SK-N-SH treated with all-trans-retinoic acid at 6 μM for 48 hours (cell line): ENCODE data around the gene PARM1.

Experiments used
- ATAC-seq: fragments of 200-7000 bp; cut with Tn5 transposase; 3 replicates; pipeline ENCODE4 v1.9.1; 2020; ENCODE audit warnings: mild to moderate bottlenecking, moderate library complexity
- ARNTL ChIP-seq: fragments of 450-650 bp; formaldehyde crosslinking; IDR thresholded peaks from 2 replicates; pipeline ENCODE4 v1.5.0; 2020; ENCODE audit warnings: low read depth, mild to moderate bottlenecking, moderate library complexity, borderline replicate concordance
- BACH2 ChIP-seq: fragments of 250-450 bp; sonication (Bioruptor Pico); IDR thresholded peaks from 2 replicates; pipeline ENCODE4 v1.9.0; 2021; ENCODE audit warnings: mild to moderate bottlenecking, borderline replicate concordance
- CSDC2 ChIP-seq: fragments of 250-450 bp; sonication (Bioruptor Pico); IDR thresholded peaks from 2 replicates; pipeline ENCODE4 v1.5.0; 2020; ENCODE audit warnings: mild to moderate bottlenecking, moderate library complexity
- ESRRG ChIP-seq: fragments of 250-450 bp; sonication (Bioruptor Pico); IDR thresholded peaks from 2 replicates; pipeline ENCODE4 v1.6.1; 2021; ENCODE audit warnings: mild to moderate bottlenecking
- GLIS3 ChIP-seq: fragments of 250-450 bp; sonication (Bioruptor Pico); IDR thresholded peaks from 2 replicates; pipeline ENCODE4 v1.5.0; 2020; ENCODE audit warnings: mild to moderate bottlenecking, moderate library complexity
- ISL1 ChIP-seq: fragments of 250-450 bp; sonication (Bioruptor Pico); IDR thresholded peaks from 2 replicates; pipeline ENCODE4 v2.1.2; 2022; ENCODE audit warnings: mild to moderate bottlenecking, moderate library complexity
- OSR1 ChIP-seq: fragments of 250-450 bp; sonication (Bioruptor Pico); IDR thresholded peaks from 2 replicates; pipeline ENCODE4 v1.8.0; 2022; ENCODE audit warnings: moderate library complexity, mild to moderate bottlenecking, inconsistent platforms
- SNAI2 ChIP-seq: fragments of 250-450 bp; sonication (Bioruptor Pico); IDR thresholded peaks from 2 replicates; pipeline ENCODE4 v1.5.0; 2020; ENCODE audit warnings: mild to moderate bottlenecking, moderate library complexity
- TCF4 ChIP-seq: fragments of 250-450 bp; sonication (Bioruptor Pico); IDR thresholded peaks from 2 replicates; pipeline ENCODE4 v1.8.0; 2021; ENCODE audit warnings: mild to moderate bottlenecking, moderate library complexity, borderline replicate concordance
- ZFP3 ChIP-seq: fragments of 250-450 bp; sonication (Bioruptor Pico); IDR thresholded peaks from 2 replicates; pipeline ENCODE4 v1.5.0; 2020; ENCODE audit warnings: mild to moderate bottlenecking, moderate library complexity
- ZFP30 ChIP-seq: fragments of 450-650 bp; formaldehyde crosslinking; IDR thresholded peaks from 2 replicates; pipeline ENCODE4 v1.5.0; 2022; ENCODE audit warnings: mild to moderate bottlenecking, moderate library complexity
- ZNF565 ChIP-seq: fragments of 450-650 bp; formaldehyde crosslinking; conservative IDR thresholded peaks from 2 replicates; pipeline ENCODE4 v1.5.0; 2020; ENCODE audit warnings: low read depth, mild to moderate bottlenecking, moderate library complexity
- ZNF70 ChIP-seq: fragments of 450-650 bp; formaldehyde crosslinking; IDR thresholded peaks from 2 replicates; pipeline ENCODE4 v1.5.0; 2020; ENCODE audit warnings: mild to moderate bottlenecking, moderate library complexity
- ZNF8 ChIP-seq: fragments of 450-650 bp; formaldehyde crosslinking; IDR thresholded peaks from 2 replicates; pipeline ENCODE4 v1.5.0; 2020; ENCODE audit warnings: mild to moderate bottlenecking, moderate library complexity
- TF ChIP-seq, protein P1 (sequence below): fragments of 250-450 bp; sonication (Bioruptor Pico); IDR thresholded peaks from 2 replicates; pipeline ENCODE4 v1.8.0; 2020; ENCODE audit warnings: mild to moderate bottlenecking, moderate library complexity, borderline replicate concordance
- TF ChIP-seq, protein P2 (sequence below): fragments of 250-450 bp; sonication (Bioruptor Pico); IDR thresholded peaks from 2 replicates; pipeline ENCODE4 v1.5.1; 2020; ENCODE audit warnings: low read depth, mild to moderate bottlenecking, moderate library complexity
- TF ChIP-seq, protein P3 (sequence below): fragments of 250-450 bp; sonication (Bioruptor Pico); IDR thresholded peaks from 2 replicates; pipeline ENCODE4 v1.5.0; 2020; ENCODE audit warnings: mild to moderate bottlenecking, moderate library complexity
- TF ChIP-seq, protein P4 (sequence below): fragments of 250-450 bp; sonication (Bioruptor Pico); IDR thresholded peaks from 2 replicates; pipeline ENCODE4 v1.8.0; 2021; ENCODE audit warnings: low read depth, mild to moderate bottlenecking, moderate library complexity, borderline replicate concordance

Gene PARM1

DNA sequence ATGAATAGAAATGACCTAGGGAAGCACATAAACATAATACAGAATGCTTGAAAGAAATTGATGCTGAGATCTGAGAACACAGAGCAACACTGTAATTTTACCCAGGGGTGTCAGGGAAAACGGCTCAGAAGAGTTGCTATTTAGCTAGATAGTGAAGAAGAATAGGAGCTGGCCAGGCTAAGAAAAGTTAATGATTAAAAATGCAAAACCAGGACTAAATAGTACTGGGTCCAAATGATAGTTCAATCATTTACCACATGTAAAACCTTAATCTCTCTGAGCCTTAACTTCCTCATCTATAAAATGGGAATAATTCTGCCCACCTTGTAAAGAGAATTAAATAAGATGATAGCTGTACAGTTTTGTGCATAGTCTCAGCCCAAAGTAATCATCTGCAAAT lies 97.1 kb downstream of the PARM1 start:
- ATAC-seq = no peak
- no peak for TF ChIP-seq ZFP30 (CRISPR knock-in tag)

DNA sequence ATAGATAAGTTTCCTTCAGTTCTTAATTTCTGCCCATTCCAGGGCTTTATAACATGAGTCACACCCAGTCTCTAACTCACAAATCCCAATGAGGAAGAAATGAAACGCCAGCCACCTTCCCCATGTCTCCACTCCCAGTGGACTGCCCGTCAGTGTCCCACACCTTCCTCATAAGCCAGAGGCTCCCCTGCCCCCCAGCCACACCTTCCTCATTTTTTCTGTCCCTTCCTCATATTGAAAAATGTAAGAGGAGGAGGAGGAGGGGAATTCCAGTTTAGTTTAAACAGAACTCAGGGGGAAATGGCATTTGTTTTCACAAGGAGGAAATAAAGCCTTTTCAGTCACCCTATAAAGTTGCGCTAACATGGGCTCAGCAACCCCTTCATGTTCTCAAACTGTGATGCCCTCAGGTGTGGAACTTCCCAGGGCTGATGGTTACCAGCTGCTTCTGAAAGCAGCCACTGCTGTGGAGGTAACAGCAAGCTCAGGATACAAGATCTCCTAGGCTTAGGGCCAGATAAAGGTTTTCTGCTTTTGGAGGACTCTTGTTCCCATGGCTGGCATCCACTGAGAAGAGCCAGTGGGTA lies 97.8 kb downstream of the PARM1 start:
- TF ChIP-seq BACH2 (no peak), ISL1 (CRISPR knock-in tag) (no peak), GLIS3 (CRISPR knock-in tag) (no peak), SNAI2 (CRISPR knock-in tag) (no peak), TCF4 (CRISPR knock-in tag) (no peak), ZNF8 (CRISPR knock-in tag) (no peak), ZFP3 (no peak), CSDC2 (CRISPR knock-in tag) (no peak), ESRRG (CRISPR knock-in tag) (no peak), ZNF565 (no peak)
- TF ChIP-seq, protein P1, sequence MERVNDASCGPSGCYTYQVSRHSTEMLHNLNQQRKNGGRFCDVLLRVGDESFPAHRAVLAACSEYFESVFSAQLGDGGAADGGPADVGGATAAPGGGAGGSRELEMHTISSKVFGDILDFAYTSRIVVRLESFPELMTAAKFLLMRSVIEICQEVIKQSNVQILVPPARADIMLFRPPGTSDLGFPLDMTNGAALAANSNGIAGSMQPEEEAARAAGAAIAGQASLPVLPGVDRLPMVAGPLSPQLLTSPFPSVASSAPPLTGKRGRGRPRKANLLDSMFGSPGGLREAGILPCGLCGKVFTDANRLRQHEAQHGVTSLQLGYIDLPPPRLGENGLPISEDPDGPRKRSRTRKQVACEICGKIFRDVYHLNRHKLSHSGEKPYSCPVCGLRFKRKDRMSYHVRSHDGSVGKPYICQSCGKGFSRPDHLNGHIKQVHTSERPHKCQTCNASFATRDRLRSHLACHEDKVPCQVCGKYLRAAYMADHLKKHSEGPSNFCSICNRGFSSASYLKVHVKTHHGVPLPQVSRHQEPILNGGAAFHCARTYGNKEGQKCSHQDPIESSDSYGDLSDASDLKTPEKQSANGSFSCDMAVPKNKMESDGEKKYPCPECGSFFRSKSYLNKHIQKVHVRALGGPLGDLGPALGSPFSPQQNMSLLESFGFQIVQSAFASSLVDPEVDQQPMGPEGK (CRISPR knock-in tag) = no peak
- no peak for ATAC-seq

DNA sequence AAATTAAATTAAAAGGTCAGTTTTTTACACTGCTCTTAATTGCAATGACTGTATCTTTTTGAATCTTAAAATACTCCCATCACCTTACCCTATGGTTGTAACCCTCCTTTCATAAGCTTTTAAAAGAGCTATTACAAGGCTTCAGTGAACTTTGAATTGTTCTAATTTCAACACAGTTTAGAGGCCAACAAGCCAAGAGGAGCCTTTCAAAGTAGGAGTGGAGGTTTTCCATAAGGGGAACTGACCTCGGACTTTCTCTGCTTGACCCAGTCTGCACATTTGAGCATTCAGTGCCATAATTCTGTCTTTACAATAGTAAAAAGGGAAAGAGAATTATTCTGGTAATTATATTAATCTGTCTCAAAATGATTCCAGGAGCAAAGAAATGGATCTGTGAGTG lies 98.9 kb downstream of the PARM1 start:
- no peak for TF ChIP-seq TCF4 (CRISPR knock-in tag)
- no peak for TF ChIP-seq ESRRG (CRISPR knock-in tag)
- TF ChIP-seq, protein P2, sequence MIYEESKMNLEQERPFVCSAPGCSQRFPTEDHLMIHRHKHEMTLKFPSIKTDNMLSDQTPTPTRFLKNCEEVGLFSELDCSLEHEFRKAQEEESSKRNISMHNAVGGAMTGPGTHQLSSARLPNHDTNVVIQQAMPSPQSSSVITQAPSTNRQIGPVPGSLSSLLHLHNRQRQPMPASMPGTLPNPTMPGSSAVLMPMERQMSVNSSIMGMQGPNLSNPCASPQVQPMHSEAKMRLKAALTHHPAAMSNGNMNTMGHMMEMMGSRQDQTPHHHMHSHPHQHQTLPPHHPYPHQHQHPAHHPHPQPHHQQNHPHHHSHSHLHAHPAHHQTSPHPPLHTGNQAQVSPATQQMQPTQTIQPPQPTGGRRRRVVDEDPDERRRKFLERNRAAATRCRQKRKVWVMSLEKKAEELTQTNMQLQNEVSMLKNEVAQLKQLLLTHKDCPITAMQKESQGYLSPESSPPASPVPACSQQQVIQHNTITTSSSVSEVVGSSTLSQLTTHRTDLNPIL (CRISPR knock-in tag) = no peak
- no peak for TF ChIP-seq BACH2
- no peak for TF ChIP-seq ZNF8 (CRISPR knock-in tag)
- TF ChIP-seq ZNF70 = no peak
- TF ChIP-seq, protein P3, sequence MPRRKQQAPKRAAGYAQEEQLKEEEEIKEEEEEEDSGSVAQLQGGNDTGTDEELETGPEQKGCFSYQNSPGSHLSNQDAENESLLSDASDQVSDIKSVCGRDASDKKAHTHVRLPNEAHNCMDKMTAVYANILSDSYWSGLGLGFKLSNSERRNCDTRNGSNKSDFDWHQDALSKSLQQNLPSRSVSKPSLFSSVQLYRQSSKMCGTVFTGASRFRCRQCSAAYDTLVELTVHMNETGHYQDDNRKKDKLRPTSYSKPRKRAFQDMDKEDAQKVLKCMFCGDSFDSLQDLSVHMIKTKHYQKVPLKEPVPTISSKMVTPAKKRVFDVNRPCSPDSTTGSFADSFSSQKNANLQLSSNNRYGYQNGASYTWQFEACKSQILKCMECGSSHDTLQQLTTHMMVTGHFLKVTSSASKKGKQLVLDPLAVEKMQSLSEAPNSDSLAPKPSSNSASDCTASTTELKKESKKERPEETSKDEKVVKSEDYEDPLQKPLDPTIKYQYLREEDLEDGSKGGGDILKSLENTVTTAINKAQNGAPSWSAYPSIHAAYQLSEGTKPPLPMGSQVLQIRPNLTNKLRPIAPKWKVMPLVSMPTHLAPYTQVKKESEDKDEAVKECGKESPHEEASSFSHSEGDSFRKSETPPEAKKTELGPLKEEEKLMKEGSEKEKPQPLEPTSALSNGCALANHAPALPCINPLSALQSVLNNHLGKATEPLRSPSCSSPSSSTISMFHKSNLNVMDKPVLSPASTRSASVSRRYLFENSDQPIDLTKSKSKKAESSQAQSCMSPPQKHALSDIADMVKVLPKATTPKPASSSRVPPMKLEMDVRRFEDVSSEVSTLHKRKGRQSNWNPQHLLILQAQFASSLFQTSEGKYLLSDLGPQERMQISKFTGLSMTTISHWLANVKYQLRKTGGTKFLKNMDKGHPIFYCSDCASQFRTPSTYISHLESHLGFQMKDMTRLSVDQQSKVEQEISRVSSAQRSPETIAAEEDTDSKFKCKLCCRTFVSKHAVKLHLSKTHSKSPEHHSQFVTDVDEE (CRISPR knock-in tag) = no peak
- TF ChIP-seq, protein P4, sequence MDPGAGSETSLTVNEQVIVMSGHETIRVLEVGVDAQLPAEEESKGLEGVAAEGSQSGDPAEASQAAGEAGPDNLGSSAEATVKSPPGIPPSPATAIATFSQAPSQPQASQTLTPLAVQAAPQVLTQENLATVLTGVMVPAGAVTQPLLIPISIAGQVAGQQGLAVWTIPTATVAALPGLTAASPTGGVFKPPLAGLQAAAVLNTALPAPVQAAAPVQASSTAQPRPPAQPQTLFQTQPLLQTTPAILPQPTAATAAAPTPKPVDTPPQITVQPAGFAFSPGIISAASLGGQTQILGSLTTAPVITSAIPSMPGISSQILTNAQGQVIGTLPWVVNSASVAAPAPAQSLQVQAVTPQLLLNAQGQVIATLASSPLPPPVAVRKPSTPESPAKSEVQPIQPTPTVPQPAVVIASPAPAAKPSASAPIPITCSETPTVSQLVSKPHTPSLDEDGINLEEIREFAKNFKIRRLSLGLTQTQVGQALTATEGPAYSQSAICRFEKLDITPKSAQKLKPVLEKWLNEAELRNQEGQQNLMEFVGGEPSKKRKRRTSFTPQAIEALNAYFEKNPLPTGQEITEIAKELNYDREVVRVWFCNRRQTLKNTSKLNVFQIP = no peak
- no peak for TF ChIP-seq ZFP3
- TF ChIP-seq CSDC2 (CRISPR knock-in tag) = no peak
- TF ChIP-seq SNAI2 (CRISPR knock-in tag) = no peak
- TF ChIP-seq OSR1 = no peak
- ATAC-seq = no peak

DNA sequence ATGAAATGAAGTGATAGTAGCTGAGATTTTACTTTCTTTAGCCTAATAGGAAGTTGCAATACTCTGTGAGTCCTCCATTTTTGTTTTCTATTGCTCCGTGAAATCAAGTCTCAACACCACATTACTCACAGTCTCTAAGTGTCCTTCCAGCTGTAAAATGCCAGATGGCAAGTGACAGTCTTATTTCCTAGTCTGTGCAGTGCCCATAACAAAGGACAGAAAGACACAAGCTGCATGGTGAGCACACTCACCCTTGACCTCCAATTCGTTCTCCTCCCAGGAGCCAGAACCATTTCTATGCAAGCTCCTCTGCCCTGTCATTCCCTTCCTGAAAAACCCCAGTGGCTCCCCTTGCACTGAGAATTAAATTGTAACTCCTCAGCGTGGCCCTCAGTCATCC lies 101.6 kb downstream of the PARM1 start:
- no peak for ATAC-seq
- TF ChIP-seq ARNTL (CRISPR knock-in tag) = no peak
- TF ChIP-seq OSR1 = no peak
- no peak for TF ChIP-seq ZNF8 (CRISPR knock-in tag)
- TF ChIP-seq ZFP3 = no peak
- TF ChIP-seq ZNF70 = no peak
- TF ChIP-seq, protein P1 (CRISPR knock-in tag) = no peak
